HCT116 (cell line): ENCODE measurements around the gene NBPF4. TPM values are rescaled to one million over a fixed set of nuclear protein-coding genes. Genes with fewer than 3 reads are reported as not detected.

Source experiments
- ATAC-seq: fragments of 200-7000 bp; cut with Tn5 transposase; 2 replicates; pipeline ENCODE4 v1.9.1; 2020; ENCODE audit warnings: mild to moderate bottlenecking, moderate library complexity
- BruUV-seq: library from RNA; stranded (reverse); fragments of 400-500 nt; replicated peaks from 2 replicates; lab custom pipeline; 2021; lab: Mats Ljungman, UMichigan
- CTCF ChIA-PET: fragments of 300-600 bp; sonication (Branson Sonifier 250); formaldehyde crosslinking; loops from one replicate; lab custom pipeline; 2021; ENCODE audit warnings: antibody characterized with exemption; lab: Charles Lee
- POLR2A ChIA-PET: fragments of 300-600, 350-600 bp; sonication (Branson Sonifier 250); formaldehyde crosslinking; loops from one replicate; lab custom pipeline; 2021; ENCODE audit warnings: antibody characterized with exemption; lab: Charles Lee
- RAD21 ChIA-PET, 2 experiments: fragments of 300-600 bp; sonication (Branson Sonifier 250); formaldehyde crosslinking; loops; one replicate each; lab custom pipeline; 2023; ENCODE audit warnings: low total read pairs in 2 of 2; ENCODE audit not compliant: uncharacterized antibody in 2 of 2, unreplicated experiment in 2 of 2, low non-redundant PET in 1 of 2; lab: Charles Lee
- DNase-seq: peaks from one replicate; pipeline ENCODE4 v3.0.0-alpha.2; 2010; ENCODE audit warnings: low read depth, low spot score
- H2AFZ ChIP-seq: fragments of 200-600 bp; shearing (Covaris generic), sonication (generic); 2 replicates; pipeline ENCODE4 v1.6.1; 2017; ENCODE audit warnings: low read depth, mixed run types, mixed read lengths, antibody characterized with exemption, low read length; ENCODE audit not compliant: poor library complexity, severe bottlenecking
- H3K27ac ChIP-seq: 2 replicates; pipeline ENCODE4 v1.5.1; 2012; ENCODE audit warnings: low read depth, low read length
- H3K27me3 ChIP-seq: fragments of 200-600 bp; sonication (generic); 2 replicates; pipeline ENCODE4 v1.6.1; 2016; ENCODE audit warnings: mixed run types, low read length, mixed read lengths; ENCODE audit not compliant: insufficient read depth
- H3K36me3 ChIP-seq, 2 experiments: fragments of 200-500 bp in 1 of 2; fragments of 200-600 bp in 1 of 2; sonication (Bioruptor generic) in 1 of 2; sonication (generic) in 1 of 2; 2 replicates each; pipeline versions ENCODE4 v1.5.1 to v1.6.1; 2014 to 2016; ENCODE audit warnings: low read length in 2 of 2, inconsistent platforms in 1 of 2, mixed read lengths in 1 of 2, mixed run types in 1 of 2; ENCODE audit not compliant: insufficient read depth in 2 of 2, control insufficient read depth in 1 of 2
- H3K4me1 ChIP-seq, 2 experiments: fragments of 200-600 bp in 1 of 2; sonication (generic) in 1 of 2; 2 replicates each; pipeline versions ENCODE4 v1.5.1 to v1.6.1; 2012 to 2017; ENCODE audit warnings: low read length in 2 of 2, inconsistent platforms in 1 of 2, mild to moderate bottlenecking in 1 of 2, mixed read lengths in 1 of 2, mixed run types in 1 of 2, moderate library complexity in 1 of 2; ENCODE audit not compliant: insufficient read depth in 2 of 2, control insufficient read depth in 1 of 2
- H3K4me2 ChIP-seq: fragments of 200-600 bp; sonication (generic); 2 replicates; pipeline ENCODE4 v1.6.1; 2017; ENCODE audit warnings: mixed run types, low read length, mixed read lengths
- H3K4me3 ChIP-seq, 2 experiments: fragments of 200-600 bp in 1 of 2; sonication (generic) in 1 of 2; replicated peaks in 1 of 2; 2 replicates each; pipeline ENCODE4 v1.5.1; 2011 to 2016; ENCODE audit warnings: low read length in 2 of 2, control low read depth in 1 of 2, low read depth in 1 of 2, mild to moderate bottlenecking in 1 of 2, mixed read lengths in 1 of 2, mixed run types in 1 of 2
- H3K79me2 ChIP-seq: fragments of 200-600 bp; sonication (generic); 2 replicates; pipeline ENCODE4 v1.6.1; 2017; ENCODE audit warnings: mild to moderate bottlenecking, mixed run types, low read length, moderate library complexity, mixed read lengths; ENCODE audit not compliant: insufficient read depth
- H3K9ac ChIP-seq: fragments of 200-600 bp; sonication (generic); 2 replicates; pipeline ENCODE4 v1.6.1; 2016; ENCODE audit warnings: low read length, mixed read lengths
- H3K9me2 ChIP-seq: fragments of 200-600 bp; sonication (generic), shearing (Covaris generic); 2 replicates; pipeline ENCODE4 v1.6.1; 2017; ENCODE audit warnings: mixed run types, mild to moderate bottlenecking, moderate library complexity; ENCODE audit not compliant: insufficient read depth
- H3K9me3 ChIP-seq, 2 experiments: fragments of 200-500 bp in 1 of 2; fragments of 200-600 bp in 1 of 2; sonication (Bioruptor generic) in 1 of 2; sonication (generic) in 1 of 2; 2 replicates each; pipeline ENCODE4 v1.6.1; 2014 to 2017; ENCODE audit warnings: low read length in 2 of 2, mixed read lengths in 2 of 2, inconsistent platforms in 1 of 2, low read depth in 1 of 2, mild to moderate bottlenecking in 1 of 2, mixed run types in 1 of 2, moderate library complexity in 1 of 2; ENCODE audit not compliant: control insufficient read depth in 1 of 2, insufficient read depth in 1 of 2
- H4K20me1 ChIP-seq: fragments of 200-600 bp; sonication (generic), shearing (Covaris generic); 2 replicates; pipeline ENCODE4 v1.6.1; 2017; ENCODE audit warnings: mixed run types, mild to moderate bottlenecking, moderate library complexity; ENCODE audit not compliant: insufficient read depth
- CBX3 ChIP-seq: IDR thresholded peaks from 2 replicates; pipeline ENCODE4 v1.6.1; 2012; ENCODE audit warnings: low read depth
- POLR2A ChIP-seq: IDR thresholded peaks from 2 replicates; pipeline ENCODE4 v1.7.0; 2011; ENCODE audit warnings: borderline replicate concordance; ENCODE audit not compliant: insufficient read depth, insufficient read length; ENCODE audit errors: extremely low read depth
- RAD21 ChIP-seq: IDR thresholded peaks from 2 replicates; pipeline ENCODE4 v1.6.1; 2012; ENCODE audit warnings: low read depth, mild to moderate bottlenecking
- SIN3A ChIP-seq: IDR thresholded peaks from 2 replicates; pipeline ENCODE4 v1.6.1; 2012; ENCODE audit warnings: low read depth
- YY1 ChIP-seq: IDR thresholded peaks from 2 replicates; pipeline ENCODE4 v1.6.1; 2011; ENCODE audit warnings: low read length, low read depth, moderate library complexity, mild to moderate bottlenecking; ENCODE audit not compliant: insufficient replicate concordance; ENCODE audit errors: extremely low read depth
- ZNF274 ChIP-seq: fragments of 200-500 bp; sonication (Bioruptor generic); IDR thresholded peaks from 2 replicates; pipeline ENCODE4 v1.6.1; 2014; ENCODE audit warnings: mild to moderate bottlenecking, low read depth, low read length, inconsistent platforms
- intact Hi-C: fragments of 100-400 bp; cut with micrococcal nuclease; formaldehyde crosslinking; loops from 2 replicates; pipeline ENCODE4 v1.10.0; 2022
- total RNA-seq: library from RNA; stranded (reverse); gene quantifications from one replicate; pipeline ENCODE4 v1.2.1, GENCODE V29; 2021; ENCODE audit not compliant: unreplicated experiment
- TF ChIP-seq, protein P1 (sequence below), 3 experiments: fragments of 200-600 bp in 1 of 3; sonication (generic) in 1 of 3; IDR thresholded peaks in 2 of 3; conservative IDR thresholded peaks in 1 of 3; 2 replicates each; pipeline ENCODE4 v1.5.1; 2012 to 2017; ENCODE audit warnings: low read depth in 2 of 3, low read length in 2 of 3, antibody characterized with exemption in 1 of 3, borderline replicate concordance in 1 of 3, control low read depth in 1 of 3, mild to moderate bottlenecking in 1 of 3, mixed read lengths in 1 of 3, mixed run types in 1 of 3, moderate library complexity in 1 of 3; ENCODE audit not compliant: insufficient read depth in 1 of 3
- TF ChIP-seq, protein P2 (sequence below): IDR thresholded peaks from 2 replicates; pipeline ENCODE4 v1.6.1; 2012; ENCODE audit warnings: low read depth

NBPF4 gene
- total RNA-seq, 1 experiment from 2014 or later, result not detected

DNA sequence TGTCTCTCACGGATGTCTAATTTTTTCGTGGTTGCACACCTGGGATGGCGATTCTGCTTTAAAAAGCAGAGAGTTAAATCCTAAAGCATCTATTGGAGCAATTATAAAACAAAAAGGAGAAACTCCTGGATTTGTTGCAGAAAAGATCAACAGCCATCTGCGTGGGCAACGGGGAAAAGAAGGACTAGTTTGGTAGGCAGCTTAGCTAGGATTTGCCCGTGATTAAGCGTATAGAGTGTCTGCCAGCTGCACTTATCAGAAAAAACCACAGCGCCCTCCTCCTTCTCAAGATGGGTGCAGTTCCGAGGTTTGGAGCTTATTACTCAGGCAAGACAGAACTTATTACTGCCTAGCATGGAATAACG lies 43.2 kb downstream of the NBPF4 start:
- Histone ChIP-seq H3K9me3 (no peaks in the 10 kb centered on the region), H3K4me1 (peaks cover 9 to 24% of the 10 kb centered on the region in 2 experiments; a peak in 3 of 4 replicates), H3K27ac (peak overlapping the region; percentile 92), H3K9me2 (no peaks in the 10 kb centered on the region), H3K27me3 (no peaks in the 10 kb centered on the region), H3K79me2 (peaks cover 42% of the 10 kb centered on the region), H3K36me3 (0 out of 4 replicates have a peak, but pooled peaks cover 0 to 4% of the 10 kb centered on the region in 2 experiments), H2AFZ (peak overlapping the region; percentile 47), H3K4me3 (peak overlapping the region; percentile 75 to 92), H3K9ac (peak overlapping the region; percentile 81), H4K20me1 (no peaks in the 10 kb centered on the region), H3K4me2 (peak overlapping the region; percentile 97)
- intact Hi-C loops, result no loop called here
- RAD21 ChIA-PET, result no interaction called here
- BruUV-seq, result TSS peak; percentile 86
- POLR2A ChIA-PET, result interaction anchor here (1.6 kb wide), 1 partner anchor 10 kb away, joined by 9 read pairs; no protein-coding TSS in a partner anchor
- ATAC-seq (peak; percentile 55), DNase-seq (peak; percentile 41)
- CTCF ChIA-PET, result interaction anchor here (0.8 to 1.6 kb wide), 7 partner anchors 9 to 443 kb away, joined by 3 to 4 read pairs (median 4); partner anchors contain the start of gene EEIG2
- peak; percentile 46; the same call in 1 of the 2 replicates for TF ChIP-seq SIN3A
- TF ChIP-seq RAD21, result peak; percentile 33; the same call in 1 of the 2 replicates
- no peak for TF ChIP-seq POLR2A
- TF ChIP-seq ZNF274, result no peak
- peak; percentile 17 for TF ChIP-seq YY1
- TF ChIP-seq CBX3, result peak; percentile 53; the same call in 1 of the 2 replicates
- TF ChIP-seq, protein P1, sequence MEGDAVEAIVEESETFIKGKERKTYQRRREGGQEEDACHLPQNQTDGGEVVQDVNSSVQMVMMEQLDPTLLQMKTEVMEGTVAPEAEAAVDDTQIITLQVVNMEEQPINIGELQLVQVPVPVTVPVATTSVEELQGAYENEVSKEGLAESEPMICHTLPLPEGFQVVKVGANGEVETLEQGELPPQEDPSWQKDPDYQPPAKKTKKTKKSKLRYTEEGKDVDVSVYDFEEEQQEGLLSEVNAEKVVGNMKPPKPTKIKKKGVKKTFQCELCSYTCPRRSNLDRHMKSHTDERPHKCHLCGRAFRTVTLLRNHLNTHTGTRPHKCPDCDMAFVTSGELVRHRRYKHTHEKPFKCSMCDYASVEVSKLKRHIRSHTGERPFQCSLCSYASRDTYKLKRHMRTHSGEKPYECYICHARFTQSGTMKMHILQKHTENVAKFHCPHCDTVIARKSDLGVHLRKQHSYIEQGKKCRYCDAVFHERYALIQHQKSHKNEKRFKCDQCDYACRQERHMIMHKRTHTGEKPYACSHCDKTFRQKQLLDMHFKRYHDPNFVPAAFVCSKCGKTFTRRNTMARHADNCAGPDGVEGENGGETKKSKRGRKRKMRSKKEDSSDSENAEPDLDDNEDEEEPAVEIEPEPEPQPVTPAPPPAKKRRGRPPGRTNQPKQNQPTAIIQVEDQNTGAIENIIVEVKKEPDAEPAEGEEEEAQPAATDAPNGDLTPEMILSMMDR (IDR thresholded peaks at IDR 0.05 in 2 of 3, conservative IDR thresholded peaks at IDR 0.05 in 1 of 3; ENCODE audit: borderline replicate concordance in 1 of 3, insufficient read depth in 1 of 3, low read depth in 2 of 3, low read length in 2 of 3), result peak; percentile 17 to 40 (median 31); a peak in 3 of 6 replicates
- TF ChIP-seq, protein P2, sequence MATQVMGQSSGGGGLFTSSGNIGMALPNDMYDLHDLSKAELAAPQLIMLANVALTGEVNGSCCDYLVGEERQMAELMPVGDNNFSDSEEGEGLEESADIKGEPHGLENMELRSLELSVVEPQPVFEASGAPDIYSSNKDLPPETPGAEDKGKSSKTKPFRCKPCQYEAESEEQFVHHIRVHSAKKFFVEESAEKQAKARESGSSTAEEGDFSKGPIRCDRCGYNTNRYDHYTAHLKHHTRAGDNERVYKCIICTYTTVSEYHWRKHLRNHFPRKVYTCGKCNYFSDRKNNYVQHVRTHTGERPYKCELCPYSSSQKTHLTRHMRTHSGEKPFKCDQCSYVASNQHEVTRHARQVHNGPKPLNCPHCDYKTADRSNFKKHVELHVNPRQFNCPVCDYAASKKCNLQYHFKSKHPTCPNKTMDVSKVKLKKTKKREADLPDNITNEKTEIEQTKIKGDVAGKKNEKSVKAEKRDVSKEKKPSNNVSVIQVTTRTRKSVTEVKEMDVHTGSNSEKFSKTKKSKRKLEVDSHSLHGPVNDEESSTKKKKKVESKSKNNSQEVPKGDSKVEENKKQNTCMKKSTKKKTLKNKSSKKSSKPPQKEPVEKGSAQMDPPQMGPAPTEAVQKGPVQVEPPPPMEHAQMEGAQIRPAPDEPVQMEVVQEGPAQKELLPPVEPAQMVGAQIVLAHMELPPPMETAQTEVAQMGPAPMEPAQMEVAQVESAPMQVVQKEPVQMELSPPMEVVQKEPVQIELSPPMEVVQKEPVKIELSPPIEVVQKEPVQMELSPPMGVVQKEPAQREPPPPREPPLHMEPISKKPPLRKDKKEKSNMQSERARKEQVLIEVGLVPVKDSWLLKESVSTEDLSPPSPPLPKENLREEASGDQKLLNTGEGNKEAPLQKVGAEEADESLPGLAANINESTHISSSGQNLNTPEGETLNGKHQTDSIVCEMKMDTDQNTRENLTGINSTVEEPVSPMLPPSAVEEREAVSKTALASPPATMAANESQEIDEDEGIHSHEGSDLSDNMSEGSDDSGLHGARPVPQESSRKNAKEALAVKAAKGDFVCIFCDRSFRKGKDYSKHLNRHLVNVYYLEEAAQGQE, result no peak
